GM21786 (cell line): ENCODE results near the gene NLGN2.
A peak's percentile ranks its signal among the peaks of the same experiment; 100 is the strongest.

Source experiments
- ATAC-seq: cut with Tn5 transposase; IDR thresholded peaks from one replicate; pipeline ENCODE4 v1.9.1; 2021; ENCODE audit not compliant: unreplicated experiment

NLGN2 gene

DNA sequence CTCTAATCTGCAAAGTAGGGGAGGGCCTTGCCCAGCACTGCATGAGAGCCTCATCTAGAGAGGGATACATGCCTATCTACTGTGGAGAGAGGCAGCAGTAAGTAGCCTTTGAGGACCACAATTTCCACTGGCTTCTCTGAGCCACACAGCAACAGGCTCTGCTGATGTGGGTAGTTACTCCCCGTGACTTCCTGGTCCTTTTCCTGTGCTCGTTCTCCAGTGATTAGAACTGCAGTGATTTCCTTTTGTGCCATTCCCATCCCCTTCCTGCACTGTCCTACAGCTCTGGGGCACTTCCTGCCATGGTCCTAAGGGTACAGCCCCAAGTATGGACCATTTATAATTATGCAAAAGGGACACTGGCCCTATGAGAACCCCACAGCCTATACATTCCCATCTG, 16.3 kb upstream of the NLGN2 start:
- ATAC-seq: no peak

GRCh38 chr17:7392696-7393612, 14.7 kb upstream of the NLGN2 start:
- no peak for ATAC-seq

GRCh38 chr17:7393613-7394451, 13.8 kb upstream of the NLGN2 start:
- peak; percentile 36 for ATAC-seq

DNA sequence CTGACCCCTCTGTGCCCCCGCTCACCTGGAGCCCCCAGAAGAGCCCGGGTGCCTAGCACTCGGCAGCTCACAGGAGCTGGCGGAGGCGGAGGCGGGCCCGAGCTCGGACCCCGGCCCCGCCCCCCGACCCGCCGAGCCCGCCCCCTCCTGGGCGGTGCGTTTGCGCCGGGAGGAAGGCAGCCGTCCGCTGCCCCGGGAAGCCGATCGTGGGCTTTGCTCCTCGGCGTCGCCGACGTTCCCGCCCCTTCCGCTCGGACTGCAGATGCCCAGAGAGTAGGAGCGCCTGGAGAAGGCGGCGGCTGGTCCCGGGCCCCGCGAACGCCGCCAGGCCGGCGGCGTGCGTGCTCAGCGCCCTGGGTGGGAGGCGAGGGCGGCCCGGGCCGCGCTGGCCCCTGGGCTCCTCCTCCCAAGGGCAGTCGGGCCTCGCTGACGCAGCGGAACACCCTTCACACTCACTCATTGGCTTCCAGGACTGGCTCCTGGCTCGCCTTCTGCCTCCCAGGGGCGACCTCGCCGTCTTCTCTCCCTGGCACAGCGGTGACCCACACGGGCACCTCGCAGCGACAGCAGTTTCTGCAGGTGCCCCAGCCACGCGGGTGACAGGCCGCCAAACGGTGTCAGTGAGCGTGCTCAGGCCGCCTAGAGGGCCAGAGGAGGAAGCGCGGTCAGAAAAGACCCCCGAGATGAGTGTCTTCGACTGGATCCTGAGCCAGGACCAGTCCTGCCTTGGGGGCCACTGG, 13.0 kb upstream of the NLGN2 start, which contains the start of gene PLSCR3:
PLSCR3 (minus strand) TSS at position 74 of the 740 bp plus-strand sequence. CDS start 415 bp downstream, outside the sequence.
- peak; percentile 71 for ATAC-seq

DNA sequence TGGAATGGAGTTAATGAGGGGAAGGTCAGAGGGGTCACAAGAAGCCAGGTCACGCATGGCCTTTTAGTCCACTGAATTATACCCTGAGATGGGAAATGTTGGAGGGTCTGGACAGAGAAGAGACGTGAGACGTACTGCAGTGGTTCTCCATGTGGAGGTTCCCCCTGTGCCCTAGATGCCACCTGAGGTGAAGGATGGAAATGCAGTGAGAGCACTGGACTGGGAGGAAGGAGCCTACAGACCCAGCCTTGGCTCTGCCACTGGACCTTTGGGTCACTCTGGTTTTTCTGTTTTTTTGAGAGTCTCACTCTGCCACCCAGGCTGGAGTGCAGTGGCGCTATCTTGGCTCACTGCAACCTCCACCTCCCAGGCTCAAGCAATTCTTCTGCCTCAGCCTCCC, 11.5 kb upstream of the NLGN2 start:
- no peak for ATAC-seq

DNA sequence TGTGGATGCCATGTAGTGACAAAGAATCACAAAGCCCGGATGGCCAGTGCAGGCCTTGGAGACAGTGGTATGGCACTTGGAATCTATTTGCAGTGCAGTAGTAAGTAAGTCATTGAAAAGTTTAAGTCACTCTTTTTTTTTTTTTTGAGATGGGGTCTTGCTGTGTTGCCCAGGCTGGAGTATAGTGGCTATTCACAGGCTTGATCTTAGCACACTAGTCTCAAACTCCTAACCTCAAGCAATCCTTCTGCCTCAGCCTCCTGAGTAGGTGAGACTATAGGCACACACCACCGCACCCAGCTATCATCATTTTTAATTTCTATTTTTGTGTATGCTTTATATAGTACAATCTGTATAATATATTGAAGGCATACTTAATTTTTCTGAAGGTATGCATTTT, 9.0 kb upstream of the NLGN2 start:
- ATAC-seq: no peak

GRCh38 chr17:7403043-7403726, 4.5 kb upstream of the NLGN2 start:
- ATAC-seq: no peak

GRCh38 chr17:7403727-7403976, 4.0 kb upstream of the NLGN2 start:
- no peak for ATAC-seq

DNA sequence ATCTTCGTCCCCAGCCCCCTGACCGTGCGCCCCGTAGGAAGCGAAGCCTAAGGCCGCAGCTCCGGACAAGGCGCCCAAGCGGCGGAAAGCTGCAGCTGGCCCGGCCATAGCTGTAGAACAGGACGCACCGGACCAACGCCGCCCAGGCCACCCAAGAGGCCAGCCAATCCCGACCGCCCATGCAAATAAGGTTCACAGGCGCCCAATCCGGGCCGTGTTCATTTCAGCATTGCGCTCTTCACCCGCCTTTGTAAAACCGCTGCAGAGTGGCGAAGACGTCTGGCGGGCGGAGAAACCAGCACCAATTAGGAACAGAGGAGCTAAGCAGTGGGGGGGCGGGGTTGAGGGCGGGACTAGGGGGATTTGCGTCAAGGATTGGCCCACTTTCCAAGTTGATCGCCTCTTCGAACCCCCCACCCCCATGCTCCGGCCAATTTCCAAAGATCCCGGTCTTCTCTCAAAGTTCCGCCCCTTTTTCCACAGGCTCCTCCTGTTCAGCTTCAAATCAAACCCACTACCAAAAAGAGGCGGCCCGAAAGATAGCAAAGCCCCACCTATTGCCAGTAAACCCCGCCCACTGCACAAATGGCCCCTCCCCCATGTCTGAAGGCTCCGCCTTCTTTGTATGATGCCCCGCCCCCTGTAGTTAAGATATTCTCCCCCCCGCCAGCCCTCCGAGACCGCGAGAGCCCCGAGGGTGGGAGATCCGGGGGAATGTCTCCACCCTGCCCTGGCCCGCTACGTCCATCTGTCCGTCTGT, 3.5 kb upstream of the NLGN2 start, which contains the start of gene TMEM256:
TMEM256 (minus strand) TSS at position 121 of the 760 bp plus-strand sequence; CDS start at position 108, 13 bp downstream.
- peak; percentile 94 for ATAC-seq

- ATAC-seq: no peak
These were observed 2.8 kb upstream of the NLGN2 start for GRCh38 chr17:7404737-7405349.

- no peak for ATAC-seq
These were observed 2.1 kb upstream of the NLGN2 start for GRCh38 chr17:7405350-7406234.

GRCh38 chr17:7406235-7406825, 1.3 kb upstream of the NLGN2 start:
- no peak for ATAC-seq

DNA sequence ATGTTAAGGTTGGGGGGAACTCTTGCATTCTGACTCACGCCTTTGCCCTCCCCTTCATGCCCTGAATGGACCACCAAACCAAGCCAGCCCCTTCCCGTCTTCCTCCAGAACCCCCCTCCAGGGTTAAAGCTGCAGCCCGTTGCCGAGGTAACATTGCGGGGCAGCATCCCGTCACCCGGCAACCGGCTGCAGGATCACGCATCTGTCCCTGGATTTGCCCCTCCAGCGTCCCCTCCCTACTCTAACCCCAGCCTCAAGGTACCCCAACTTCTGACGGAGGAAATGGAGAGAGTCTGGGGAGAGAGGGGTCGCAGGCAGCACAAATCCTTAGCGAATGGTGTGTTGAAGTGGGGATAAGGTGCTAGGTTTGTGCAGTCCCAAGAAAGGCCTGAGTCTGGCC, 563 bp upstream of the NLGN2 start:
- ATAC-seq: no peak

- no peak for ATAC-seq
These were observed 645 bp downstream of the NLGN2 start for GRCh38 chr17:7408252-7408727.

GRCh38 chr17:7408863-7409262, 1.2 kb downstream of the NLGN2 start:
- ATAC-seq: no peak

- ATAC-seq: no peak
These were observed 2.1 kb downstream of the NLGN2 start for GRCh38 chr17:7409716-7410115.

GRCh38 chr17:7410634-7411426, 3.2 kb downstream of the NLGN2 start:
- ATAC-seq: no peak
